ENCODE measurements around the gene SPATA2L. TPM values are rescaled to one million over a fixed set of nuclear protein-coding genes. Genes with fewer than 3 reads are reported as not detected.

Gene SPATA2L
- total and polyA plus RNA-seq, 2 experiments from 2014 or later, result 12.3 to 25.2 TPM

GRCh38 chr16:89720813-89721545, 19.5 kb upstream of the SPATA2L start, which contains the start of the genes VPS9D1 and ZNF276:
Gene VPS9D1, minus strand, starts transcription at chr16:89720898. Its CDS starts 37 bp downstream, at chr16:89720861.
Gene ZNF276, plus strand, starts transcription at chr16:89721537. Its CDS starts 104 bp downstream, at chr16:89721641.
- Histone ChIP-seq H3K4me1 (ENCODE audit: low read depth) (peaks cover 10% of the 10 kb centered on the region), H3K9me3 (ENCODE audit: low read depth) (no peaks in the 10 kb centered on the region), H3K36me3 (no peaks in the 10 kb centered on the region), H3K27me3 (no peaks in the 10 kb centered on the region), H3K27ac (peak within 1 kb of the TSS; percentile 96), H3K4me3 (peak within 1 kb of the TSS; percentile 80)
- DNase-seq (ENCODE audit: low read depth in 1 of 2, low spot score in 1 of 2), result peak; percentile 85 to 93
- TF ChIP-seq CTCF (IDR thresholded peaks at IDR 0.05; ENCODE audit: low read depth, low read length), result no peak

- Histone ChIP-seq H3K27ac (peak overlapping the region; percentile 96), H3K4me3 (peak overlapping the region; percentile 80), H3K9me3 (ENCODE audit: low read depth) (no peaks in the 10 kb centered on the region), H3K4me1 (ENCODE audit: low read depth) (peaks cover 10% of the 10 kb centered on the region), H3K36me3 (no peaks in the 10 kb centered on the region), H3K27me3 (no peaks in the 10 kb centered on the region)
- TF ChIP-seq CTCF (IDR thresholded peaks at IDR 0.05; ENCODE audit: low read depth, low read length), result no peak
- DNase-seq (ENCODE audit: low read depth in 1 of 2, low spot score in 1 of 2), result peak in 1 of 2 donors; percentile 83
Observed at GRCh38 chr16:89720551-89720812, 19.0 kb upstream of the SPATA2L start.

- Histone ChIP-seq H3K27ac (no peak overlapping the region), H3K4me1 (ENCODE audit: low read depth) (peaks cover 10% of the 10 kb centered on the region), H3K9me3 (ENCODE audit: low read depth) (no peaks in the 10 kb centered on the region), H3K36me3 (no peaks in the 10 kb centered on the region), H3K27me3 (no peaks in the 10 kb centered on the region), H3K4me3 (no peak overlapping the region)
- no peak for DNase-seq (ENCODE audit: low read depth in 1 of 2, low spot score in 1 of 2)
- TF ChIP-seq CTCF (IDR thresholded peaks at IDR 0.05; ENCODE audit: low read depth, low read length), result no peak
Observed at GRCh38 chr16:89717688-89718505, 16.4 kb upstream of the SPATA2L start.

GRCh38 chr16:89716916-89717687, 15.6 kb upstream of the SPATA2L start:
- no peaks in the 10 kb centered on the region for H3K9me3 ChIP-seq (ENCODE audit: low read depth)
- H3K4me3 ChIP-seq, result no peak overlapping the region
- no peaks in the 10 kb centered on the region for H3K27me3 ChIP-seq
- peaks cover 6% of the 10 kb centered on the region for H3K4me1 ChIP-seq (ENCODE audit: low read depth)
- no peak overlapping the region for H3K27ac ChIP-seq
- no peaks in the 10 kb centered on the region for H3K36me3 ChIP-seq
- no peak for TF ChIP-seq CTCF (IDR thresholded peaks at IDR 0.05; ENCODE audit: low read depth, low read length)
- DNase-seq (ENCODE audit: low read depth in 1 of 2, low spot score in 1 of 2), result no peak

GRCh38 chr16:89716493-89716892, 15.0 kb upstream of the SPATA2L start:
- DNase-seq (ENCODE audit: low read depth in 1 of 2, low spot score in 1 of 2), result no peak
- Histone ChIP-seq H3K36me3 (no peaks in the 10 kb centered on the region), H3K4me3 (no peak overlapping the region), H3K4me1 (ENCODE audit: low read depth) (peaks cover 6% of the 10 kb centered on the region), H3K9me3 (ENCODE audit: low read depth) (no peaks in the 10 kb centered on the region), H3K27me3 (no peaks in the 10 kb centered on the region), H3K27ac (no peak overlapping the region)
- TF ChIP-seq CTCF (IDR thresholded peaks at IDR 0.05; ENCODE audit: low read depth, low read length), result no peak

All from cardiac muscle cell (in vitro differentiated cells and primary cell).